ENCODE results near the gene A4GALT. TPM values are rescaled to one million over a fixed set of nuclear protein-coding genes. Genes with fewer than 3 reads are reported as not detected.
A peak's percentile ranks its signal among the peaks of the same experiment; 100 is the strongest.

A4GALT gene
- total RNA-seq, 1 donor, result 11.2 TPM

DNA sequence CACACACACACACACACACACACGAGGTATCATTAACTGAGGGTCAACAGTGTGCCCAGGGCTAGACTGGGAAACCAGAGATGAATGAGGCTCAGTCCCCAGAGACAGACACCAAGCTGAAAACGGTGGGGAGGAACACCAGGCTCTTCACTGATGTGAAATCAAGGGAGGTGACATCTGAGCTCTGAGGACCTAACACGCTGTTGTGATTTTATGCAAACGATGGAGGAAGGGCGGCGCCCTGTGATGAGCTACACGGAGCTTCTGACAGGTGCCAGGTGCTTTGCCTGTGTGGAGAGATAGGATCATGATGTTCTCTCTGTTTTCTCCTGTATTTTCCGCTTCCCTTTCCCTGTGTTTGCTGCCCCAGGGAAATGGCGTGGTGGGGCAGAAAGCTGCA lies 65.0 kb downstream of the A4GALT start:
- DNase-seq (ENCODE audit: low read depth), result no peak
- no peak overlapping the region for H3K4me3 ChIP-seq (ENCODE audit: low read depth, low read length)
- TF ChIP-seq CTCF (IDR thresholded peaks at IDR 0.05; ENCODE audit: insufficient read depth, low read depth, low read length), result no peak

GRCh38 chr22:42654436-42655073 lies 66.1 kb downstream of the A4GALT start:
- no peak for DNase-seq (ENCODE audit: low read depth)
- TF ChIP-seq CTCF (IDR thresholded peaks at IDR 0.05; ENCODE audit: insufficient read depth, low read depth, low read length), result no peak
- H3K4me3 ChIP-seq (ENCODE audit: low read depth, low read length), result no peak overlapping the region

DNA sequence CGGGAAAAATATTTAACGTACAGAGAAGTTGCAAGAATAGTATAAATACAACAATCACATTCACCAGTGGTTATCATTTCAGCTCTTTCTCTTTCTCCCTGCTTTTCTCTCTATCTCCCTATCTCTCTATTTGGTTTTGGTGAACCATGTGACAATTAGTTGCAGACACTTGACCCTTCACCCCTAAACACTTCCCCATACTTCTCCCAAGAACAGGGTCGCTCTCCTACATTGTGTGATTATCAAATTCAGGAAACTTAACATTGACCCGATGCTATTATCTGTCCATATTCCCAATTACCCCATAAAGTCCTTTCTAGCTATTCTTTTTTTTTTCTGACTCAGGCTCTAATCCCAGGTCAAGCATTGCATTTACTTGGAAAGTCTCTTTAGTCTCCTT lies 66.7 kb downstream of the A4GALT start:
- DNase-seq (ENCODE audit: low read depth), result no peak
- H3K4me3 ChIP-seq (ENCODE audit: low read depth, low read length), result no peak overlapping the region
- no peak for TF ChIP-seq CTCF (IDR thresholded peaks at IDR 0.05; ENCODE audit: insufficient read depth, low read depth, low read length)

DNA sequence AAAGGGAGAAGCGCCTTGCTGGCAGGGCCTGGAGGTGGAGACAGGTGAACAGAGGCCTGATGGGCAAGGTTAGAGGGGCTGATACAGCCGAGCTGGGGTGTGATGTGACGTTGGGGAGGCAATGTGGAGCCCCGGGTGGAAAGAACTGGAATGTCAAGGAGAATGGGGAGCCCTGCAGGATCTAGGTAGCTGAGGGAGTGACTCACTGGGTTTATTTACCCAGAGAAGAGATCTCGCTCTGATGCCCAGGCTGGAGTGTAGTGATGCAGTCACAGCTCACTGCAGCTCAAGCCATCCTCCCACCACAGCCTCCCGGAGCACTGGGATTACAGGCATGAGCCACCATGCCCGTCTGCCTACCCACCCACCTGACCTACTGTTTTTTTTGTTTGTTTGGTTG lies 69.5 kb downstream of the A4GALT start:
- no peak for DNase-seq (ENCODE audit: low read depth)
- no peak for TF ChIP-seq CTCF (IDR thresholded peaks at IDR 0.05; ENCODE audit: insufficient read depth, low read depth, low read length)
- H3K4me3 ChIP-seq (ENCODE audit: low read depth, low read length), result no peak overlapping the region

- peak; percentile 80 for DNase-seq (ENCODE audit: low read depth)
- peak within 1 kb of the TSS; percentile 93 for H3K4me3 ChIP-seq (ENCODE audit: low read depth, low read length)
- TF ChIP-seq CTCF (IDR thresholded peaks at IDR 0.05; ENCODE audit: insufficient read depth, low read depth, low read length), result no peak
Observed at GRCh38 chr22:42649246-42650099, 71.2 kb downstream of the A4GALT start, which contains the start of gene CYB5R3. Gene CYB5R3 (minus strand): TSS chr22:42649392. CDS start chr22:42649315, 77 bp downstream.

DNA sequence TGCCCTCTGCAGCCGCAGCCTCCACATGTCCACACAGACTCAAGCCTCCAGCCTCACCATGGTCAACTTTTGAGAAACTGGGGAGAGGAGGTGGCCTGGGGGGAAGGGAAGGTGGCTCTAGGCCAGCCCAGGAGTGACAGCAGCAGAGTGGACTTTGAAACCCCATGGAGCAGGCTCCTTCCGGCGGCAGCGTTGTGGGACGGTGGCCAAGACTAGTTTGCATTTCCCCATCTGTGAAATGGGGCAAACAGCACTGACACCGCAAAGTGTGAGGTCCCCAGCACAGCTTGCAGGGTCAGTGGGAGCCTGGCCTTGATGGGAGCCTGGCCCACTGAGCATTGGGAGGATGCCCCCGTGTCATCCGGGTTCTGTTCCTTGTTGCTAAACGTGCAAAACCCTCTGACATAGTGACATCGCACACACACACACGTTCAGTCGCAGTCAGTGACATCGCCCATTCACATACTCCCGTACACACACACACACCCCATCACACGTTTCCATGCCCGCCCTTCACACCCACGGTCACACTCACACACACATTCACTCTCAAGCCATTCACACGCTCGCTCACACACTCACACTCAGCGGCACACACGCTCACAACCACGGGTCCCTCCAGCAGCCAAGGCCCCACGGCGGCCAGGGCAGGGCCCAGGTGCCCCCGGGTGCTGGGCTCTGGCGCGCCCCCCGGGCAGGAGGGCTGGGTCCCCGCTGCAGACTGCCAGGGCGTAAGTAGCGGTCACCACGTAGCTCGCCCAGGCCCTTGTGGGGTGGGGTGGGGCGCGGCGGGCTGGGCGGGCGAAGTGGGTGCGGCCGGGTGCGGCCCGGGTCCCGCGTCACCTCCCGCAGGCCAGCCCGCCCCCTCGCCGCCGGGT lies 72.1 kb downstream of the A4GALT start:
- peak; percentile 67 for DNase-seq (ENCODE audit: low read depth)

More for the DNA sequence above, 72.1 kb downstream of the A4GALT start:
- no peak for TF ChIP-seq CTCF (IDR thresholded peaks at IDR 0.05; ENCODE audit: insufficient read depth, low read depth, low read length)
- H3K4me3 ChIP-seq (ENCODE audit: low read depth, low read length), result peak overlapping the region; percentile 93

All from fibroblast of villous mesenchyme (primary cell).